K562 (cell line): ENCODE data around the gene MUC3A. TPM values are rescaled to one million over a fixed set of nuclear protein-coding genes. Genes with fewer than 3 reads are reported as not detected.
"Not testable (repeated sequence)": the region's sequence is repeated elsewhere in the genome, so short reads cannot be mapped to it uniquely, and the experiment has no call there.

Experiments used
- ATAC-seq: fragments of 200-7000 bp; cut with Tn5 transposase; 3 replicates; pipeline ENCODE4 v1.9.1; 2020; ENCODE audit warnings: moderate library complexity
- BruUV-seq: library from RNA; stranded (reverse); fragments of 400-500 nt; replicated peaks from 2 replicates; lab custom pipeline; 2021; lab: Mats Ljungman, UMichigan
- CTCF ChIA-PET: fragments of 300-600 bp; formaldehyde crosslinking; extraction: SDS; loops from one replicate; lab custom pipeline; 2021; ENCODE audit warnings: low intra/inter-chr PET ratio; lab: Yijun Ruan, JAX
- POLR2A ChIA-PET: fragments of 300-600, 350-650 bp; sonication (Branson Sonifier 250); formaldehyde crosslinking; extraction: SDS; loops from one replicate; lab custom pipeline; 2021; ENCODE audit warnings: antibody characterized with exemption, inconsistent platforms; lab: Yijun Ruan, JAX
- DNase-seq, 4 experiments: peaks; one replicate each; pipeline versions ENCODE4 v3.0.0 to v3.0.0-alpha.2; 2011 to 2018; ENCODE audit warnings: low spot score in 3 of 4, mixed read lengths in 3 of 4; ENCODE audit errors: extremely low read depth in 1 of 4
- FAIRE-seq: peaks from 2 replicates; lab custom pipeline; 2011; peaks lifted over from hg19 to GRCh38; lab: Jason Lieb, UNC
- H2AFZ ChIP-seq: 2 replicates; pipeline ENCODE4 v1.6.0; 2011; ENCODE audit warnings: low read depth, low read length, control low read depth, inconsistent platforms
- H3K27ac ChIP-seq: fragments of 200-600 bp; 3 replicates; pipeline ENCODE4 v1.8.0; 2011; ENCODE audit warnings: low read depth, mild to moderate bottlenecking, control low read depth, inconsistent platforms, low read length, moderate library complexity, mixed read lengths; ENCODE audit errors: extremely low read depth
- H3K27me3 ChIP-seq, 2 experiments: fragments of 300-600 bp in 1 of 2; 2 replicates in 1 of 2; 3 replicates in 1 of 2; pipeline versions ENCODE4 v1.6.0 to v1.8.0; 2011; ENCODE audit warnings: inconsistent platforms in 2 of 2, low read length in 2 of 2, mild to moderate bottlenecking in 1 of 2, mixed read lengths in 1 of 2, moderate library complexity in 1 of 2; ENCODE audit not compliant: control insufficient read depth in 2 of 2, insufficient read depth in 2 of 2
- H3K36me3 ChIP-seq: fragments of 300-600 bp; 3 replicates; pipeline ENCODE4 v1.8.0; 2011; ENCODE audit warnings: mild to moderate bottlenecking, low read length, inconsistent platforms; ENCODE audit not compliant: control insufficient read depth, insufficient read depth
- H3K4me1 ChIP-seq, 2 experiments: fragments of 200-600 bp in 1 of 2; replicated peaks in 1 of 2; 2 replicates in 1 of 2; 3 replicates in 1 of 2; pipeline versions ENCODE4 v1.5.1 to v1.8.0; 2011; ENCODE audit warnings: inconsistent platforms in 2 of 2, low read length in 2 of 2, mild to moderate bottlenecking in 1 of 2, mixed read lengths in 1 of 2, moderate library complexity in 1 of 2; ENCODE audit not compliant: control insufficient read depth in 2 of 2, insufficient read depth in 2 of 2
- H3K4me2 ChIP-seq: 2 replicates; pipeline ENCODE4 v1.6.1; 2011; ENCODE audit warnings: low read length, control low read depth, inconsistent platforms, mixed read lengths; ENCODE audit not compliant: insufficient read depth
- H3K4me3 ChIP-seq: fragments of 200-600 bp; sonication (generic), shearing (Covaris generic); 2 replicates; pipeline ENCODE4 v1.5.1; 2016; ENCODE audit warnings: control low read depth, inconsistent platforms
- H3K79me2 ChIP-seq: fragments of 200-600 bp; 3 replicates; pipeline ENCODE4 v1.8.0; 2011; ENCODE audit warnings: low read length, inconsistent platforms; ENCODE audit not compliant: control insufficient read depth, insufficient read depth
- H3K9ac ChIP-seq, 2 experiments: 2 replicates each; pipeline versions ENCODE4 v1.6.0 to v1.6.1; 2011; ENCODE audit warnings: low read depth in 2 of 2, low read length in 2 of 2, control low read depth in 1 of 2, inconsistent platforms in 1 of 2, mild to moderate bottlenecking in 1 of 2, mixed read lengths in 1 of 2; ENCODE audit not compliant: insufficient read depth in 1 of 2
- H3K9me1 ChIP-seq: one replicate; pipeline ENCODE4 v1.6.0; 2011; ENCODE audit warnings: inconsistent platforms, mild to moderate bottlenecking, low read length, moderate library complexity; ENCODE audit not compliant: control insufficient read depth, insufficient read depth
- H3K9me3 ChIP-seq: replicated peaks from 2 replicates; pipeline ENCODE4 v1.5.1; 2011; ENCODE audit warnings: low read depth, low read length, inconsistent platforms; ENCODE audit not compliant: control insufficient read depth, insufficient read depth
- H4K20me1 ChIP-seq: replicated peaks from 2 replicates; pipeline ENCODE4 v1.6.1; 2011; ENCODE audit warnings: low read length, inconsistent platforms, mixed read lengths; ENCODE audit not compliant: control insufficient read depth, insufficient read depth
- BRD4 ChIP-seq: fragments of 200-600 bp; sonication (generic); IDR thresholded peaks from 2 replicates; pipeline ENCODE4 v1.6.1; 2017; ENCODE audit warnings: inconsistent platforms
- ZNF146 ChIP-seq: IDR thresholded peaks from one replicate; pipeline ENCODE4 v1.6.1; 2018; ENCODE audit warnings: missing compliant biosample characterization; ENCODE audit not compliant: unreplicated experiment
- WGBS: fragments of 100-300 bp; shearing (Covaris generic); methylation state at CpG from one replicate; pipeline ENCODE4 v1.1.6; 2016; ENCODE audit warnings: low coverage, mixed read lengths; ENCODE audit not compliant: insufficient coverage; ENCODE audit errors: missing lambda C conversion rate; 5-methylcytosine and 5-hydroxymethylcytosine counted together
- in situ Hi-C: fragments of 300-500 bp; cut with MboI; formaldehyde crosslinking; loops from 4 replicates; pipeline ENCODE4 v1.15.0; 2018; ENCODE audit warnings: inconsistent platforms, mixed read lengths
- intact Hi-C: fragments of 100-400 bp; cut with micrococcal nuclease; formaldehyde crosslinking; loops from 2 replicates; pipeline ENCODE4 v1.14.2; 2022
- polyA plus RNA-seq, 8 experiments: library from polyadenylated mRNA; depleted of rRNA in 4 of 8; stranded (reverse) in 5 of 8; unstranded in 3 of 8; fragments of >200 nt; fragmentation: Nextera tagmentation in 2 of 8; fragmentation: Illumina TruSeq in 1 of 8; extraction: Ambion mirVana in 2 of 8; extraction: Trizol in 1 of 8; gene quantifications; 2 replicates each; pipeline versions ENCODE4 v1.2.1 to v1.2.3, GENCODE V29; 2011 to 2014; ENCODE audit warnings: inconsistent platforms in 1 of 8, missing spikeins in 1 of 8
- total RNA-seq, 7 experiments: library from RNA; depleted of rRNA in 6 of 7; stranded (reverse); fragments of >200 nt in 6 of 7; fragmentation: Illumina TruSeq in 2 of 7; extraction: Trizol in 2 of 7; gene quantifications; 2 replicates each; pipeline versions ENCODE4 v1.2.1 to v1.2.3, GENCODE V29; 2011 to 2021; ENCODE audit warnings: low replicate concordance in 1 of 7

The MUC3A gene
- total and polyA plus RNA-seq, 9 of the 15 experiments (the other 6 are each of a cell fraction or from before 2014, with no cell fraction given) = 0.06 to 2.2 (median 0.20) TPM; not detected in 1

DNA sequence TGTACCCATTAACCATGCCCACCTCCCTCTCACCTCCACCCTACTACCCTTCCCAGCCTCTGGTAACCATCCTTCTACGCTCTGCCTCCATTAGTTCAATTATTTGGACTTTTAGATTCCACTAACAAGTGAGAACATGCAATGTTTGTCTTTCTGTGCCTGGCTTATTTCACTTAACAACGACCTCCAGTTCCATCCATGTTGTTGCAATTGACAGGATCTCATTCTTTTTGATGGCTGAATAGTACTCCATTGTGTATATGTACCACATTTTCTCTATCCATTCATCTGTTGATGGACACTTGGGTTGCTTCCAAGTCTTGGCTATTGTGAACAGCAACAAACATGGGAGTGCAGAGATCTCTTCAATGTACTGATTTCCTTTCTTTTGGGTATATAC, 58.0 kb downstream of the MUC3A start:
- not testable (repeated sequence) for H3K9me1 ChIP-seq, H4K20me1 ChIP-seq, H2AFZ ChIP-seq, H3K9me3 ChIP-seq, DNase-seq, H3K36me3 ChIP-seq, H3K27ac ChIP-seq
- WGBS = 8% methylated on average over 2 of the region's 2 CpGs
- POLR2A ChIA-PET = interaction anchor here (0.7 kb wide), 1 partner anchor 91 kb away, joined by 3 read pairs; no protein-coding TSS in a partner anchor
- TF ChIP-seq ZNF146 (CRISPR knock-in tag) = peak; percentile 89
- TF ChIP-seq, all 486 proteins: peak for 1; not testable (repeated sequence) for 485
- H3K4me1 ChIP-seq, H3K9ac ChIP-seq, in situ Hi-C loops, intact Hi-C loops, H3K4me2 ChIP-seq, H3K79me2 ChIP-seq, H3K4me3 ChIP-seq, ATAC-seq, FAIRE-seq, BruUV-seq, CTCF ChIA-PET: not testable (repeated sequence)
- peaks cover 30 to 64% of the 10 kb centered on the region in 2 experiments for H3K27me3 ChIP-seq

DNA sequence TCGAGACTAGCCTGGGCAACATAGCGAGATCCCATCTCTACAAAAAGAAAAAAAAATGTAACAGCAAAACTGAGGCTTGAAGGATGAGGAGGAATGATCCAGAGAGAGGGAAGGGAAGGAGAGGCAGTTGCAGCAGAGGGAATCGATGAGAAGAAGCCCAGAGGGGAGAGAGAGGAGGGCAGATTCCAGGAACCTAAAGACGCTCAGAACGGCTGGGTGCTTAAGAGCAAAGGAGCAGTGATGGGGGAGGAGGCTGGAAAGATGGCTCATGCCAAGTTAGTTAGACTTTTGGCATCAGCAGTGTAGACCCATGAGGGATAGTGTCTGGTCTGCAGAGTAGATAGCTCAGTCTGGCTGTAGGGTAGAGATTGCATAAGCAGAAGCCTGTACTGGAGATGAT, 60.3 kb downstream of the MUC3A start:
- 3% methylated on average over 4 of the region's 5 CpGs for WGBS
- no peak overlapping the region for H2AFZ ChIP-seq
- intact Hi-C loops = no loop called here

More for the DNA sequence above, 60.3 kb downstream of the MUC3A start:
- Histone ChIP-seq H3K27ac (no peak overlapping the region), H3K27me3 (peaks cover 32 to 71% of the 10 kb centered on the region in 2 experiments), H3K9ac (no peak overlapping the region), H3K4me1 (no peaks in the 10 kb centered on the region), H3K79me2 (no peaks in the 10 kb centered on the region), H4K20me1 (no peaks in the 10 kb centered on the region), H3K4me2 (no peak overlapping the region), H3K9me3 (no peaks in the 10 kb centered on the region), H3K4me3 (no peak overlapping the region), H3K36me3 (no peaks in the 10 kb centered on the region), H3K9me1 (peaks cover 6% of the 10 kb centered on the region)
- no peak for ATAC-seq
- POLR2A ChIA-PET = interaction anchor here (1.1 kb wide), 1 partner anchor 1111 kb away, joined by 4 read pairs; no protein-coding TSS in a partner anchor
- peak in 1 of 4 experiments; percentile 3 for DNase-seq
- no TSS peak for BruUV-seq
- in situ Hi-C loops = no loop called here
- CTCF ChIA-PET = no interaction called here
- no peak for FAIRE-seq
- no peak for TF ChIP-seq BRD4
